Measurements from ENCODE around the gene FAM162A. TPM values are rescaled to one million over a fixed set of nuclear protein-coding genes. Genes with fewer than 3 reads are reported as not detected.

FAM162A gene
- 57.5 and 64.2 TPM in 2 replicates for total RNA-seq

GRCh38 chr3:122383771-122384697 lies at the start of gene FAM162A:
FAM162A (plus strand) TSS chr3:122384182; CDS start chr3:122384266, 84 bp downstream.

GRCh38 chr3:122382888-122383666 lies 905 bp upstream of the FAM162A start, which contains the start of gene MIX23:
MIX23 (minus strand) TSS chr3:122383231; CDS start chr3:122383224, 7 bp downstream.

GRCh38 chr3:122415762-122416654 lies 32.0 kb downstream of the FAM162A start, which contains the start of gene WDR5B:
WDR5B (minus strand) TSS chr3:122416062; CDS start chr3:122415528, 534 bp downstream.

Other genes with a start within 250 kb of the FAM162A start
- gene CASR, start 200.5 kb upstream of the FAM162A start, total RNA-seq, result not detected in 2 replicates
- gene CSTA, start 58.9 kb upstream of the FAM162A start, total RNA-seq, result 1,450 and 1,557 TPM in 2 replicates
- gene MIX23, start 951 bp upstream of the FAM162A start, total RNA-seq, result 35.0 and 42.8 TPM in 2 replicates
- gene WDR5B, start 31.9 kb downstream of the FAM162A start, total RNA-seq, result 1.6 and 1.8 TPM in 2 replicates
- gene KPNA1, start 130.8 kb downstream of the FAM162A start, total RNA-seq, result 17.7 and 29.8 TPM in 2 replicates
- 7.4 and 7.5 TPM in 2 replicates for gene PARP9, start 180.1 kb downstream of the FAM162A start, total RNA-seq
- gene DTX3L, start 180.2 kb downstream of the FAM162A start, total RNA-seq, result 5.2 and 7.5 TPM in 2 replicates
- gene PARP15, start 193.5 kb downstream of the FAM162A start, total RNA-seq, result 0.07 and 0.19 TPM in 2 replicates

Measured in airway epithelial cell (primary cell).